Activated CD8-positive, alpha-beta T cell treated with anti-CD3 and anti-CD28 coated beads for 36 hours (primary cell): ENCODE data around the gene ASH1L. TPM values are rescaled to one million over a fixed set of nuclear protein-coding genes. Genes with fewer than 3 reads are reported as not detected.

ENCODE experiments used
- ATAC-seq: fragments of 200-7000 bp; cut with Tn5 transposase; one replicate; pipeline ENCODE4 v1.10.0; 2021; ENCODE audit warnings: mild to moderate bottlenecking, moderate library complexity
- CTCF ChIA-PET: fragments of 350-600 bp; sonication (Branson Sonifier 250); formaldehyde crosslinking; loops from one replicate; lab custom pipeline; 2021; ENCODE audit warnings: antibody characterized with exemption; lab: Charles Lee
- POLR2A ChIA-PET: fragments of 350-600 bp; sonication (Branson Sonifier 250); formaldehyde crosslinking; loops from one replicate; lab custom pipeline; 2021; ENCODE audit warnings: antibody characterized with exemption; lab: Charles Lee
- DNase-seq: peaks from one replicate; pipeline ENCODE4 v3.0.0-alpha.2; 2020
- H3K27ac Mint-ChIP-seq: one replicate; pipeline ENCODE4 v1.8.0; 2021; ENCODE audit warnings: mild to moderate bottlenecking, mixed read lengths
- H3K27me3 Mint-ChIP-seq: one replicate; pipeline ENCODE4 v1.8.0; 2021; ENCODE audit warnings: mixed read lengths
- H3K36me3 Mint-ChIP-seq: one replicate; pipeline ENCODE4 v1.8.0; 2021; ENCODE audit warnings: low read depth, mixed read lengths
- H3K4me1 Mint-ChIP-seq: one replicate; pipeline ENCODE4 v1.8.0; 2021; ENCODE audit warnings: low read depth, mixed read lengths
- H3K4me3 Mint-ChIP-seq: one replicate; pipeline ENCODE4 v1.8.0; 2021; ENCODE audit warnings: mild to moderate bottlenecking, moderate library complexity, mixed read lengths
- H3K9me3 Mint-ChIP-seq: one replicate; pipeline ENCODE4 v1.8.0; 2021; ENCODE audit warnings: mixed read lengths
- CTCF ChIP-seq: fragments of 200-600 bp; IDR thresholded peaks from one replicate; pipeline ENCODE4 v1.8.0; 2022; ENCODE audit warnings: antibody characterized with exemption, mild to moderate bottlenecking
- intact Hi-C: fragments of 100-400 bp; cut with micrococcal nuclease; formaldehyde crosslinking; loops from one replicate; pipeline ENCODE4 v1.10.0; 2022
- total RNA-seq, 2 experiments: library from RNA; stranded (reverse); gene quantifications; one replicate each; pipeline ENCODE4 v1.2.3, GENCODE V29; 2021

ASH1L gene
- total RNA-seq, 2 experiments from 2014 or later, result 30.3 to 31.6 TPM

DNA sequence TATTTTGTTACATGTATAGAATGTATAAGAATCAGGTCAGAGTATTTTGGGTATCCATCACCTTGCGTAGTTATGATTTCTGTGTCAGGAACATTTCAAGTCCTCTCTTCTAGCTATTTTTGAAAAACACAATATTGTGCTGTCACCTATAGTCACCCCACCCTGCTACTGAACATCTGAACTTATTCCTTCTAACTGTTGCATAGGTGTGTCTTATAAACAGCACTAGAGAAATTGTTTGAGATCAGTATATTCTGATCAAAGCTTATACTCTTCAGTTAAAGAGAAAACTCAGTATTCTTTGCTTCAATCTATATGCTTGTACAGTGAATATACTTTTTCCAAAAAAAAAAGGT, 96.0 kb downstream of the ASH1L start:
- Mint-ChIP-seq H3K4me1 (peaks cover 54% of the 10 kb centered on the region), H3K27me3 (no peaks in the 10 kb centered on the region), H3K4me3 (no peak overlapping the region), H3K36me3 (peaks cover 21% of the 10 kb centered on the region), H3K9me3 (peaks cover 7% of the 10 kb centered on the region), H3K27ac (peak overlapping the region; percentile 77)
- intact Hi-C loops, result no loop called here
- ATAC-seq, result peak; percentile 37
- CTCF ChIA-PET, result interaction anchor here (0.7 to 1.2 kb wide), 2 partner anchors 112 to 304 kb away, joined by 3 read pairs; no protein-coding TSS in a partner anchor
- POLR2A ChIA-PET, result interaction anchor here (0.7 kb wide), 1 partner anchor 264 kb away, joined by 5 read pairs; no protein-coding TSS in a partner anchor
- DNase-seq, result no peak
- TF ChIP-seq CTCF, result no peak

DNA sequence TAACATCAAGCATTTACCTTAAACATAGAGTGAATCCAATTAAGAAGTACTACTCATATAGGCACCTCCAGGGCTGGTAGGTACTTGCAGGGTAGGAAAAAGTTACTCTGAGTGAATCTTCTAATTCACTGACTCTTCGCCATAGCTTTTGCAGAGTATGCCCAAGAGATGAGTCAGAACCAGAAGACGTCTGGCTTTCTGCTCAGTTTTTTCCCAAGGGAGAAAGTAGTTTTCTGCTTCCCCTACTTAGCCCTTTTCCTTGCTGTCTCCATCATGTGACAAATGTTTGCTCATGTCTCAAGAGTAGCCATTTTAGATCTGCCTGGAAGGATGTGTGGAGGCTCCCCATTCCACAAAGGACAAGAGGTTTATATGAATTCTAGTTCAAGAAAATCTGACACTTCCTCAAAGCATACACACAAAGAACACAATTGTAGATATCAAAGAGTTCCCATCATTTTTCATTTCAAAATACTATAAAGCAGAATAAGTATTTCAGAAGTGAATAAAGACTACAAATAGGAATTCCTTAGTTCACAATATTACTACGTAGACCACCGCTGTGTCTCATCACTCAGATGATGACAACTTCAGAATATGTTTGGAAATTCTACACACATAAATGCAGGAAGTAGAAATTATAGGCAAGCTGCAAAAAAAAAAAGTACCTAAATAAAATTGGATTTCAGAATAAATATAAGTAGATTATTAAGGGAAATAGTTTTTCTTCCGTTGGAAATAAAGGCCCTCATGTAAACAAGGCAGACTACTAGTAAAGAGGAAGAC, 98.5 kb downstream of the ASH1L start:
- Mint-ChIP-seq H3K9me3 (no peaks in the 10 kb centered on the region), H3K36me3 (peaks cover 13% of the 10 kb centered on the region), H3K27ac (peak overlapping the region; percentile 10), H3K27me3 (no peaks in the 10 kb centered on the region), H3K4me3 (no peak overlapping the region), H3K4me1 (peaks cover 49% of the 10 kb centered on the region)
- peak; percentile 17 for ATAC-seq
- DNase-seq, result no peak
- ChIA-PET CTCF (no interaction called here), POLR2A (interaction anchor here (0.5 kb wide), 1 partner anchor 8 kb away, joined by 3 read pairs; no protein-coding TSS in a partner anchor)
- intact Hi-C loops, result no loop called here
- no peak for TF ChIP-seq CTCF

- DNase-seq (no peak), ATAC-seq (no peak)
- no peaks in the 10 kb centered on the region for H3K27me3 Mint-ChIP-seq
- H3K9me3 Mint-ChIP-seq, result no peaks in the 10 kb centered on the region
- ChIA-PET CTCF (no interaction called here), POLR2A (interaction anchor here (1.3 kb wide), 1 partner anchor 559 kb away, joined by 3 read pairs; no protein-coding TSS in a partner anchor)
- peaks cover 15% of the 10 kb centered on the region for H3K4me1 Mint-ChIP-seq
- TF ChIP-seq CTCF, result no peak
- H3K36me3 Mint-ChIP-seq, result peaks cover 21% of the 10 kb centered on the region
- no peak overlapping the region for H3K4me3 Mint-ChIP-seq
- intact Hi-C loops, result no loop called here
- H3K27ac Mint-ChIP-seq, result peak overlapping the region; percentile 21
Observed at GRCh38 chr1:155458111-155458510, 104.5 kb downstream of the ASH1L start.

- DNase-seq (no peak), ATAC-seq (no peak)
- no peaks in the 10 kb centered on the region for H3K9me3 Mint-ChIP-seq
- no peak overlapping the region for H3K27ac Mint-ChIP-seq
- no peak for TF ChIP-seq CTCF
- H3K36me3 Mint-ChIP-seq, result peaks cover 22% of the 10 kb centered on the region
- H3K27me3 Mint-ChIP-seq, result no peaks in the 10 kb centered on the region
- CTCF ChIA-PET, result no interaction called here
- POLR2A ChIA-PET, result interaction anchor here (1.3 kb wide), 1 partner anchor 560 kb away, joined by 3 read pairs; no protein-coding TSS in a partner anchor
- H3K4me3 Mint-ChIP-seq, result no peak overlapping the region
- intact Hi-C loops, result no loop called here
- peaks cover 14% of the 10 kb centered on the region for H3K4me1 Mint-ChIP-seq
Observed at GRCh38 chr1:155457266-155457665, 105.3 kb downstream of the ASH1L start.

DNA sequence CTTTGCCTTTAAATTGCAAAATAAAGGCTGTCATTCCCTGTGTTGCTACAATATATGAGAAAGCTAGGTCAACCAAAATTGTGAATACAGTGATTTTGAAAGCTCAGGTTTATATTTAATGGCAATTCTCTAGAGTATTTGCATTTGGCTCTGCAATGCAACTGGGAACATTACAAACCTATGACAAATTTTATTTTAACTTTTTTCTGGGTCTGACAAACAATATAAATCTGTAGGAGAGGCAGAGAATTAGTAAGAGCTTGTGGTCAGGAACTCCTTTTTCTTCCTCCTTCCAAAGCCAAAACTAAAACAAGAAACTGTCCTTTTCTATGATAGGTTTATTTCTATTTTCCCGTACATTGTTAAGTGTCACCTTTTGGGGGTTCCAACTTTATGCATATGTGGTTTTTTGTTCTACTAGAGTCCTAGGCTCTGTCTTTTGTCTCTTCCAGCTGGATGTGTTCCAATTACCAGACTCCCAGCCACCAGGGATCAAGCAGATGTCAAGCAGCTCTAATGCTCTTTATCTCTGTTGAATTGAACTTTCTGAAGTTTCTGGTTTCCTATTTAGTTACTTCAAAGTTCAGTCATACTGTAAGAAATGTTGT, 106.9 kb downstream of the ASH1L start:
- CTCF ChIA-PET, result interaction anchor here (0.7 to 1.1 kb wide), 2 partner anchors 10 to 11 kb away, joined by 3 to 4 read pairs; no protein-coding TSS in a partner anchor
- H3K27ac Mint-ChIP-seq, result no peak overlapping the region
- intact Hi-C loops, result no loop called here
- ATAC-seq (no peak), DNase-seq (no peak)
- H3K27me3 Mint-ChIP-seq, result no peaks in the 10 kb centered on the region
- TF ChIP-seq CTCF, result no peak
- POLR2A ChIA-PET, result no interaction called here
- peaks cover 10% of the 10 kb centered on the region for H3K4me1 Mint-ChIP-seq
- H3K36me3 Mint-ChIP-seq, result peaks cover 21% of the 10 kb centered on the region
- no peak overlapping the region for H3K4me3 Mint-ChIP-seq
- H3K9me3 Mint-ChIP-seq, result no peaks in the 10 kb centered on the region
